ENCODE measurements around the gene YBX2.
A peak's percentile ranks its signal among the peaks of the same experiment; 100 is the strongest.
"Not testable (repeated sequence)": the region's sequence is repeated elsewhere in the genome, so short reads cannot be mapped to it uniquely, and the experiment has no call there.

YBX2 gene

DNA sequence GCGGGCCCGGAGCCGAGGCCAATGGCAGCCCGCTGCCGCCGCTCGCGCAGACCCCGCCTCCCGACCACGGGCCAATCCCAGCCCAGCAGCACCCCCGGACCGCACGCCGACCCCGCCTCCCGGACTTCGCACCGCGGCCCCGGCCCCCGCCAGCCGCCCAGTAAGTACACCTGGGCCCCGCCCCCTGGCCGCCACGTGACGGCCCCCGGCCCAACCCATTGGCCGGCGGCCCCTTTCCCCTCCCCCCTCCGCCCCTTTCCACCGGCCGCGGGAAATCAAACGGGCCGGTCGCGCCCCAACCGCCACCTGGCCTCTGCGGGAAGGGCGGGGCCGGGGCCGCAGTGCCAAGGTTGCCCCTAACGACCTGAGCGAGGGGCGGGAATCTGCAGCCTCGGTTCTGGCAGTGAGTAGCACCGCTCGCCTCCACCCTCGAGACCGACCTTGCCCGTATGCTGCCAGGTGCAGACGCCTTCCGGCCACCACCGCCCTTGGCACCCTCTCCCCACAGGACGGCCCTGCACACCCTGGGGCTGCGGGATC, at the start of gene YBX2:
YBX2 (minus strand) TSS at position 26 of the 540 bp plus-strand sequence. CDS start 139 bp downstream, outside the sequence.
- Histone ChIP-seq H3K9ac (ENCODE audit: low read length) (no peak within 1 kb of the TSS), H3K4me3 (ENCODE audit: low read length) (peak within 1 kb of the TSS; percentile 23), H3K36me3 (ENCODE audit: control insufficient read depth, insufficient read depth, low read length, severe bottlenecking) (no peaks in the 10 kb centered on the region), H3K27me3 (replicated peaks; ENCODE audit: control insufficient read depth, insufficient read depth, low read length) (peaks cover 24% of the 10 kb centered on the region), H3K4me1 (ENCODE audit: control insufficient read depth, insufficient read depth, low read length) (peaks cover 33% of the 10 kb centered on the region), H3K9me3 (ENCODE audit: control insufficient read depth, low read length) (no peaks in the 10 kb centered on the region)
- peak; percentile 50 for DNase-seq (ENCODE audit: low read depth)

DNA sequence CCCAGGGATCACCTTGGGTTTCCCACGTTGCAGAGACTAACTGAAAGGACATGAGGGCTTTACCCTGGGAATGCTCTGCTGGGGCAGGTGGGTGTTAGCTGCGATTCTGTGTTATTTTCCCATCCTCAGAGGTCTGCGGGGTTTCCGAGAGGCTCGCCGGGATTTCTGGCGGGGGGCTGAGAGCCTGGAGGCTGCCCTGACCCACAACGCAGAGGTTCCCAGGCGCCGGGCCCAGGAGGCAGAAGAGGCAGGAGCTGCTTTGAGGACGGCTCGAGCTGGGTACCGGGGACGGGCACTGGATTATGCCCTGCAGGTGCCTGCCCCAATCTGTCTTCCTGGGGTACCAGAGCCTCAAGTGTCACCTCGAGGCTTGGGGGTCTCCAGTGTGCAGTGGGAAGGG, 48.8 kb upstream of the YBX2 start:
- Histone ChIP-seq H3K9ac (ENCODE audit: low read length) (no peak overlapping the region), H3K36me3 (ENCODE audit: control insufficient read depth, insufficient read depth, low read length, severe bottlenecking) (no peaks in the 10 kb centered on the region), H3K9me3 (ENCODE audit: control insufficient read depth, low read length) (no peaks in the 10 kb centered on the region), H3K4me3 (ENCODE audit: low read length) (no peak overlapping the region), H3K27me3 (replicated peaks; ENCODE audit: control insufficient read depth, insufficient read depth, low read length) (peaks cover 32% of the 10 kb centered on the region), H3K4me1 (ENCODE audit: control insufficient read depth, insufficient read depth, low read length) (peaks cover 15% of the 10 kb centered on the region)
- DNase-seq (ENCODE audit: low read depth) = no peak

- Histone ChIP-seq H3K4me1 (ENCODE audit: control insufficient read depth, insufficient read depth, low read length) (peaks cover 10% of the 10 kb centered on the region), H3K27me3 (replicated peaks; ENCODE audit: control insufficient read depth, insufficient read depth, low read length) (peaks cover 37% of the 10 kb centered on the region), H3K36me3 (ENCODE audit: control insufficient read depth, insufficient read depth, low read length, severe bottlenecking) (no peaks in the 10 kb centered on the region), H3K9ac (ENCODE audit: low read length) (no peak overlapping the region), H3K4me3 (ENCODE audit: low read length) (no peak overlapping the region), H3K9me3 (ENCODE audit: control insufficient read depth, low read length) (no peaks in the 10 kb centered on the region)
- DNase-seq (ENCODE audit: low read depth) = no peak
These were observed 47.4 kb upstream of the YBX2 start for GRCh38 chr17:7341842-7342241.

DNA sequence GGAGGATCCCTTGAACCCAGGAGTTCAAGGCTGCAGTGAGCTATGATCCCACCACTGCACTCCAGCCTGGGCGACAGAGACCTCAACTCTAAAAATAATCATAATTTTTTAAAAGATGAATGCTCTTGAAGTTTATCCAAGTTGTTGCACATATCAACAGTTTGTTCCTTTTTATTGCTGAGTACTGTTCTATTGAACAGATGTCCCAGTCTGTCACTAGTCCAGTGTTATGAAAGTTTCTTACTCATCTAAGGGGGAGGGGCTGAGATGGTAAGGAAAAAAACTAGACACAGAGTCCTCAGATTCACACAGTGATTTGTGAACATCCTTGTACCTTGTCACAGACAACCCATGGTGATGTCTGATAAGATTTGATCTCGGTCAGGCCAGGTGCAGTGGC, 45.7 kb upstream of the YBX2 start:
- H3K27me3 ChIP-seq (replicated peaks; ENCODE audit: control insufficient read depth, insufficient read depth, low read length) = peaks cover 45% of the 10 kb centered on the region
- no peaks in the 10 kb centered on the region for H3K36me3 ChIP-seq (ENCODE audit: control insufficient read depth, insufficient read depth, low read length, severe bottlenecking)
- H3K9me3 ChIP-seq (ENCODE audit: control insufficient read depth, low read length) = no peaks in the 10 kb centered on the region
- no peak overlapping the region for H3K4me3 ChIP-seq (ENCODE audit: low read length)
- no peak for DNase-seq (ENCODE audit: low read depth)
- H3K9ac ChIP-seq (ENCODE audit: low read length) = no peak overlapping the region
- H3K4me1 ChIP-seq (ENCODE audit: control insufficient read depth, insufficient read depth, low read length) = peaks cover 10% of the 10 kb centered on the region

GRCh38 chr17:7337600-7337999, 43.2 kb upstream of the YBX2 start:
- not testable (repeated sequence) for H3K4me3 ChIP-seq (ENCODE audit: low read length); H3K4me1 ChIP-seq (ENCODE audit: control insufficient read depth, insufficient read depth, low read length); H3K9ac ChIP-seq (ENCODE audit: low read length); H3K36me3 ChIP-seq (ENCODE audit: control insufficient read depth, insufficient read depth, low read length, severe bottlenecking); DNase-seq (ENCODE audit: low read depth); H3K9me3 ChIP-seq (ENCODE audit: control insufficient read depth, low read length)
- H3K27me3 ChIP-seq (replicated peaks; ENCODE audit: control insufficient read depth, insufficient read depth, low read length) = peaks cover 31% of the 10 kb centered on the region

- Histone ChIP-seq H3K36me3 (ENCODE audit: control insufficient read depth, insufficient read depth, low read length, severe bottlenecking) (no peaks in the 10 kb centered on the region), H3K9me3 (ENCODE audit: control insufficient read depth, low read length) (no peaks in the 10 kb centered on the region), H3K9ac (ENCODE audit: low read length) (no peak within 1 kb of the TSS), H3K4me3 (ENCODE audit: low read length) (no peak within 1 kb of the TSS), H3K4me1 (ENCODE audit: control insufficient read depth, insufficient read depth, low read length) (peaks cover 10% of the 10 kb centered on the region), H3K27me3 (replicated peaks; ENCODE audit: control insufficient read depth, insufficient read depth, low read length) (peaks cover 23% of the 10 kb centered on the region)
- DNase-seq (ENCODE audit: low read depth) = no peak
These were observed 42.1 kb upstream of the YBX2 start, which contains the start of gene ACAP1 for GRCh38 chr17:7336240-7337175. TSS of gene ACAP1 (plus strand) at chr17:7336529. CDS start at chr17:7336735, 206 bp downstream.

DNA sequence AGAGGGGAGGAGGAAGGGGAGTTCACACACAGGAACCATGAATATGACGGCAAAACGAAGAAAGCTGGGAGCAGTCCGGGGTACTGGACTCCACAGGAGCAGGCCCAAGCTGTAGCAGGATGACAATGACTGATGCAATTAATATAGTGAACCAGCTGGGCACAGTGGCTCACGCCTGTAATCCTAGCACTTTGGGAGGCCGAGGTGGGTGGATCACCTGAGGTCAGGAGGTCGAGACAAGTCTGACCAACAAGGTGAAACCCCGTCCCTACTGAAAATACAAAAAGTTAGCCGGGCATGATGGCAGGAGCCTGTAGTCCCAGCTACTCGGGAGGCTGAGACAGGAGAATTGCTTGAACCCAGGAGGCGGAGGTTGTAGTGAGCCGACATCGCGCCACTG, 41.3 kb upstream of the YBX2 start:
- H3K9me3 ChIP-seq (ENCODE audit: control insufficient read depth, low read length); H3K4me3 ChIP-seq (ENCODE audit: low read length); H3K4me1 ChIP-seq (ENCODE audit: control insufficient read depth, insufficient read depth, low read length); DNase-seq (ENCODE audit: low read depth); H3K9ac ChIP-seq (ENCODE audit: low read length); H3K36me3 ChIP-seq (ENCODE audit: control insufficient read depth, insufficient read depth, low read length, severe bottlenecking): not testable (repeated sequence)
- H3K27me3 ChIP-seq (replicated peaks; ENCODE audit: control insufficient read depth, insufficient read depth, low read length) = peaks cover 21% of the 10 kb centered on the region

DNA sequence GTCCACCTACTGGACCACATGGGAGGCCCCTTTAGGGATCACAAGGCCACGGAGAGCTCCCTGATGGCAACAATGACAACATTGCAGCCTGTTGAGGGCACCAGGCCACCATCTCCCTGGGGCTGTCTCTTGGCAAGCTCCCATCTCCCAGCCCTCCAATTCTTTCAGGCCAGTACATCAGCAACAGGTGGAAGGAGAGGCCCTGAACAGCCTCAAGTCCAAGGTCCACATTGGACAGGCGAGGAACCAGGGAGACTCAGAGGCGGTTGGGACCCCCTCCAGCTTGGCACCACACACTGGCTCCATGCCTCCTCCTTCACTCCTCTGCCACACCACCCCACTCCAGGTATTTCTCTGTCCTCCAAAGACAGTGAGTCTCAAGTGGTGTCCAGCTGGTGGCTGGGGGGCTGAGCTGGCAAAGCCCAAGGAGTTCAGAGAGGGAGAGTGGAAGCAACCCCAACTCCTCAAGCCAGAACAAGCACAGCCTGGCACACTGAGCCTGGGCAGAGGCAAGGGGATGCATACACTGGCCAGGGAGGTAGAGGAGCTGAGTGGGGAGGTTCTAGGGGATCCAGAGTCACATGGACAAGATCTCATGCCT, 40.6 kb upstream of the YBX2 start:
- Histone ChIP-seq H3K36me3 (ENCODE audit: control insufficient read depth, insufficient read depth, low read length, severe bottlenecking) (no peaks in the 10 kb centered on the region), H3K4me3 (ENCODE audit: low read length) (no peak overlapping the region), H3K9me3 (ENCODE audit: control insufficient read depth, low read length) (no peaks in the 10 kb centered on the region), H3K9ac (ENCODE audit: low read length) (no peak overlapping the region), H3K27me3 (replicated peaks; ENCODE audit: control insufficient read depth, insufficient read depth, low read length) (peaks cover 21% of the 10 kb centered on the region), H3K4me1 (ENCODE audit: control insufficient read depth, insufficient read depth, low read length) (peaks cover 8% of the 10 kb centered on the region)
- no peak for DNase-seq (ENCODE audit: low read depth)

DNA sequence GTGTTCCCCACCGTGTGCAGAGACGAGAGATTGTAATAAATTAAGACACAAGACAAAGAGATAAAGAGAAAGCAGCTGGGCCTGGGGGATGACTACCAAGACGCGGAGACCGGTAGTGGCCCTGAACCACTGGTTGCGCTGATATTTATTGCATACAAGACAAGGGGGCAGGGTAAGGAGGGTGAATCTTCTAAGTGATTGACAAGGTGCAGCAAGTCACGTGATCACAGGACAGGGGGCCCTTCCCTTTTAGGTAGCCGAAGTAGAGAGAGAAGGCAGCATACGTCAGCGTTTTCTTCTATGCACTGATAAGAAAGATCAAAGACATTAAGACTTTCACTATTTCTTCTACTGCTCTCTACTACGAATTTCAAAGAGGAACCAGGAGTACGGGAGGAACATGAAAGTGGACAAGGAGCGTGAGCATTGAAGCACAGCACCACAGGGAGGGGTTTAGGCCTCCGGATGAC, 38.2 kb upstream of the YBX2 start:
- not testable (repeated sequence) for H3K9ac ChIP-seq (ENCODE audit: low read length); H3K9me3 ChIP-seq (ENCODE audit: control insufficient read depth, low read length); H3K36me3 ChIP-seq (ENCODE audit: control insufficient read depth, insufficient read depth, low read length, severe bottlenecking); DNase-seq (ENCODE audit: low read depth); H3K4me3 ChIP-seq (ENCODE audit: low read length)
- Histone ChIP-seq H3K27me3 (replicated peaks; ENCODE audit: control insufficient read depth, insufficient read depth, low read length) (peaks cover 21% of the 10 kb centered on the region), H3K4me1 (ENCODE audit: control insufficient read depth, insufficient read depth, low read length) (peaks cover 14% of the 10 kb centered on the region)

- Histone ChIP-seq H3K4me1 (ENCODE audit: control insufficient read depth, insufficient read depth, low read length) (peaks cover 15% of the 10 kb centered on the region), H3K4me3 (ENCODE audit: low read length) (no peak overlapping the region), H3K27me3 (replicated peaks; ENCODE audit: control insufficient read depth, insufficient read depth, low read length) (peaks cover 19% of the 10 kb centered on the region), H3K9ac (ENCODE audit: low read length) (no peak overlapping the region), H3K9me3 (ENCODE audit: control insufficient read depth, low read length) (no peaks in the 10 kb centered on the region), H3K36me3 (ENCODE audit: control insufficient read depth, insufficient read depth, low read length, severe bottlenecking) (no peaks in the 10 kb centered on the region)
- no peak for DNase-seq (ENCODE audit: low read depth)
These were observed 37.7 kb upstream of the YBX2 start for GRCh38 chr17:7332111-7332510.

DNA sequence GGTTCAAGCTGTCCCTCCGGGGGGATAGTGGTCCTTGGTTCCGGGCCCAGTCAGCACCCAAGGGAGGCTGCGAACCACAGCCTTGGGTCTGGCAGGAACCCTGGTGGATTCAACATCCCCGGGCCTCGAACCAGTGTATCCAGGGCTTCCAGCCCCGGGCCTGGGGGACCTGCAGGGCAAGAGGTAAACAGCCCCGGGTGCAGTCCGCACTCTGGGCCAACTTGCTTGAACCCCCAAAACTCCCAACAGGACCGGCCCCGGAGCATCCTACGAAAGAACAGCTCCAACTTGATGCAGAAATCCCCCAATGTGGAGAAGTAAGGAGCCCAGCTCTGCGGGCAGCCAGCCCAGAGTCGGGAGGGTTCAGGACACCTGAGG, 36.2 kb upstream of the YBX2 start:
- H3K27me3 ChIP-seq (replicated peaks; ENCODE audit: control insufficient read depth, insufficient read depth, low read length) = peaks cover 11% of the 10 kb centered on the region
- peaks cover 10% of the 10 kb centered on the region for H3K36me3 ChIP-seq (ENCODE audit: control insufficient read depth, insufficient read depth, low read length, severe bottlenecking)
- H3K4me3 ChIP-seq (ENCODE audit: low read length) = peak overlapping the region; percentile 92
- no peaks in the 10 kb centered on the region for H3K9me3 ChIP-seq (ENCODE audit: control insufficient read depth, low read length)
- DNase-seq (ENCODE audit: low read depth) = no peak
- H3K9ac ChIP-seq (ENCODE audit: low read length) = peak overlapping the region; percentile 64
- peaks cover 15% of the 10 kb centered on the region for H3K4me1 ChIP-seq (ENCODE audit: control insufficient read depth, insufficient read depth, low read length)
